Heart right ventricle (tissue), 16 donors: ENCODE data around the gene GOLGA6C. TPM values are rescaled to one million over a fixed set of nuclear protein-coding genes. Genes with fewer than 3 reads are reported as not detected.
A peak's percentile ranks its signal among the peaks of the same experiment; 100 is the strongest.
"Not testable (repeated sequence)": the region's sequence is repeated elsewhere in the genome, so short reads cannot be mapped to it uniquely, and the experiment has no call there.

ENCODE experiments used
- ATAC-seq, 8 donors: fragments of 200-7000 bp; cut with Tn5 transposase; one replicate each; pipeline ENCODE4 v1.9.1; 2020; ENCODE audit warnings: mild to moderate bottlenecking in 8 of 8, moderate library complexity in 8 of 8, moderate number of reproducible peaks in 1 of 8
- DNase-seq, 2 donors: peaks; one replicate each; pipeline ENCODE4 v3.0.0-alpha.2; 2020
- H3K27ac ChIP-seq, 10 donors: fragments of 200-600 bp; sonication (generic) in 2 of 10; one replicate each; pipeline versions ENCODE4 v1.5.0 to v1.8.0; 2020 to 2022; ENCODE audit warnings: mild to moderate bottlenecking in 3 of 10
- H3K27me3 ChIP-seq, 7 donors: fragments of 200-600 bp; one replicate each; pipeline ENCODE4 v1.8.0; 2021 to 2022; ENCODE audit warnings: mild to moderate bottlenecking in 2 of 7
- H3K36me3 ChIP-seq, 9 donors: fragments of 200-600 bp; sonication (generic) in 1 of 9; one replicate each; pipeline versions ENCODE4 v1.5.0 to v1.8.0; 2020 to 2022; ENCODE audit warnings: mild to moderate bottlenecking in 2 of 9
- H3K4me1 ChIP-seq, 9 donors: fragments of 200-600 bp; sonication (generic) in 1 of 9; one replicate each; pipeline versions ENCODE4 v1.5.0 to v1.8.0; 2020 to 2022; ENCODE audit warnings: mild to moderate bottlenecking in 4 of 9
- H3K4me3 ChIP-seq, 10 donors: fragments of 200-600 bp; sonication (generic) in 2 of 10; one replicate each; pipeline versions ENCODE4 v1.5.0 to v1.8.0; 2020 to 2022; ENCODE audit warnings: mild to moderate bottlenecking in 7 of 10, moderate library complexity in 2 of 10
- H3K9me3 ChIP-seq, 11 donors: fragments of 200-600 bp in 10 of 11; sonication (generic) in 2 of 11; one replicate each; pipeline versions ENCODE4 v1.5.0 to v1.8.0; 2013 to 2022; ENCODE audit warnings: mild to moderate bottlenecking in 2 of 11, control low read depth in 1 of 11, moderate library complexity in 1 of 11
- CTCF ChIP-seq, 9 donors: fragments of 200-600 bp; sonication (generic) in 2 of 9; IDR thresholded peaks; one replicate each; pipeline versions ENCODE4 v1.5.0 to v1.8.0; 2021 to 2022; ENCODE audit warnings: antibody characterized with exemption in 9 of 9, mild to moderate bottlenecking in 5 of 9, moderate library complexity in 1 of 9
- WGBS, 2 donors: extraction: QIAGEN DNeasy Blood & Tissue Kit; methylation state at CpG; one replicate each; pipeline ENCODE4 v1.1.7; 2013; ENCODE audit warnings: inconsistent platforms in 1 of 2; 5-methylcytosine and 5-hydroxymethylcytosine counted together
- intact Hi-C, 10 donors: fragments of 100-400 bp; cut with DNase I; formaldehyde crosslinking; loops; one replicate each; pipeline versions ENCODE4 v1.11.1 to v1.14.2; 2022
- long read RNA-seq, 3 donors: library from polyadenylated mRNA; unstranded; transcript quantifications; one replicate each; pipeline ENCODE4 v2.0.0, GENCODE V29; 2020 to 2021
- polyA plus RNA-seq, 2 donors: library from polyadenylated mRNA; stranded (reverse); fragments of 200-250 nt; gene quantifications; one replicate each; pipeline ENCODE4 v1.2.3, GENCODE V29; 2013
- total RNA-seq, 10 donors: library from RNA; stranded (reverse); fragmentation: NEBNext Ultra II Directional in 3 of 10; extraction: Animal tissue kit (Norgen Biotek cat#: 25700) in 3 of 10; gene quantifications; one replicate each; pipeline versions ENCODE4 v1.2.1 to v1.2.4, GENCODE V29; 2021 to 2023
- donor health status: Arrhythmogenic right ventricular cardiomyopathy.
- donor health status: ischemic (EF 13 %, LVEDD 7.1; RV severe dilation, severe dysfunction).
- donor health status: healthy with polysubstance abuse.
- donor health status: DM: no; HTN: yes; CAD: no.
- donor health status: DM: no; HTN: no; CAD: no.
- donor health status: ischemic (EF 25% LVEDD 6.9; RV normal size, moderate dysfunction).
- donor health status: ischemic (EF 25% LVEDD 5.7; RV mildly dilated, moderate dysfunction).
- donor health status: healthy.
- donor health status: DM: yes; HTN: yes; CAD: no.
- donor health status: Ischemic cardiomyopathy.
- donor health status: ischemic (EF 35%, LVEDD 5.7; RV mildly dilated, moderate dysfunction).
- donor health status: nonischemic (EF 11% LVEDD 7.7; RV severe dilation, severe dysfunction).
- donor health status: DM: yes; HTN: yes; CAD: no.
- donor health status: PGD.
- donor health status: ischemic (EF 29% LVEDD 5.4; RV normal size, mild dysfunction).
- donor health status: nonischemic (EF 23%, LVEDD 6.1; RV moderate dilation, normal function).

GOLGA6C gene, protein sequence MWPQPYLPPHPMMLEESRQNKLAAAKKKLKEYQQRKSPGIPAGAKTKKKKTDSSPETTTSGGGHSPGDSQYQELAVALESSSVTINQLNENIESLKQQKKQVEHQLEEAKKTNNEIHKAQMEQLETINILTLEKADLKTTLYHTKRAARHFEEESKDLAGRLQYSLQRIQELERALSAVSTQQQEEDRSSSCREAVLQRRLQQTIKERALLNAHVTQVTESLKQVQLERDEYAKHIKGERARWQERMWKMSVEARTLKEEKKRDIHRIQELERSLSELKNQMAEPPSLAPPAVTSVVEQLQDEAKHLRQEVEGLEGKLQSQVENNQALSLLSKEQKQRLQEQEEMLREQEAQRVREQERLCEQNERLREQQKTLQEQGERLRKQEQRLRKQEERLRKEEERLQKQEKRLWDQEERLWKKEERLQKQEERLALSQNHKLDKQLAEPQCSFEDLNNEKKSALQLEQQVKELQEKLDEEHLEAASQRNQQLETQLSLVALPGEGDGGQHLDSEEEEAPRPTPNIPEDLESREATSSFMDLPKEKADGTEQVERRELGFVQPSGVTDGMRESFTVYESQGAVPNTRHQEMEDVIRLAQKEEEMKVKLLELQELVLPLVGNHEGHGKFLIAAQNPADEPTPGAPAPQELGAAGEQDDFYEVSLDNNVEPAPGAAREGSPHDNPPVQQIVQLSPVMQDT
- total RNA-seq (not detected), polyA plus RNA-seq (not detected)
- long read RNA-seq, donor 1: 0 reads
- long read RNA-seq, donor 2: 0 reads
- long read RNA-seq, donor 3: 0 reads

GRCh38 chr15:75258034-75258433 lies at the start of gene GOLGA6C:
Gene GOLGA6C (plus strand): TSS chr15:75258334. CDS start chr15:75258599, 265 bp downstream.
- H3K27ac ChIP-seq, H3K36me3 ChIP-seq, intact Hi-C loops, ATAC-seq, H3K9me3 ChIP-seq, DNase-seq, H3K27me3 ChIP-seq, H3K4me3 ChIP-seq, H3K4me1 ChIP-seq: not testable (repeated sequence)
- no CpG with 5 or more reads among the region's 2 CpGs for WGBS, 2 donors

DNA sequence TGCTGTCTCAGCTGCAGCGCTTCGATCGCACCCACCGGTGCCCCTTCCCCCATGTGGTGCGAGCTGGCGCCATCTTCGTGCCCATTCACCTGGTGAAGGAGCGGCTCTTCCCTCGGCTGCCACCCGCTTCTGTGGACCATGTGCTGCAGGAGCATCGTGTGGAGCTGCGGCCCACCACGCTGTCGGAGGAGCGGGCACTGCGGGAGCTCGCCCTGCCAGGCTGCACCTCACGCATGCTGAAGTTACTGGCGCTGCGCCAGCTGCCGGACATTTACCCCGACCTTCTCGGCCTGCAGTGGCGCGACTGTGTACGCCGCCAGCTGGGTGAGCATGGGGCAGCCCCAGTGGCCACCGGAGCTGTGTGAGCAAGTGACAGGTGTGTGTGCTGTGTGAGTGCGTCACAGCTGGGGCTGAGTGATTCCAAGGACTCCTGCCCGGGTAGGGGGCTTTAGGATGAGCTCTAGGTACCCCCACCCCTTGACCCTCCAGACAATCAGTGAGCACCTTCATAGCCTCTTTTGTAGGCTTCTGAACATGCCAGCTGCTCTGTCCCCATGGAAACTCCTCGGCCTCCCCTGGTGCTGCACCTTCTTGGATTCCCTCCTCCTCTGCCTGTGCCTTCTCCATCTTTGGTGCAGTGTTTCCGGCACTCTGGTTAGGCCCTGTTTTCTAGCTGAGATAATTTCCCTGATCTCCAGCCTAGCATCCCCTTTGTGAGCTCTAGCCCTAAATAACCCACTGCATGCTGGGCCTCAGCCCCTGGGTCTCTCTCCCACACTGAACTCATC lies 49.4 kb upstream of the GOLGA6C start:
- Histone ChIP-seq H3K27ac (peak overlapping the region in 1 of 10 donors; percentile 2), H3K4me1 (peaks cover 19 to 91% (median 77%) of the 10 kb centered on the region in 9 donors), H3K27me3 (no peaks in the 10 kb centered on the region), H3K4me3 (peak overlapping the region in 2 of 10 donors; percentile 1 to 5), H3K9me3 (no peaks in the 10 kb centered on the region), H3K36me3 (peaks cover 0 to 84% (median 67%) of the 10 kb centered on the region in 9 donors)
- peak in 1 of 2 donors; percentile 55 for DNase-seq
- ATAC-seq: no peak
- intact Hi-C loops: loop anchor here in 2 of 10 donors (5.0 to 10.0 kb wide), 2 partner anchors 251 to 424 kb away; partner anchors contain the start of genes RPP25 (in 2 of the 2) and CSK (in 1 of the 2)
- TF ChIP-seq CTCF (IDR thresholded peaks at IDR 0.05): no peak
- 77 to 84% methylated on average over 32 of the region's 32 CpGs for WGBS, 2 donors

- WGBS, 2 donors: 78 to 90% methylated on average over 8 of the region's 8 CpGs
- Histone ChIP-seq H3K4me1 (peaks cover 14 to 87% (median 74%) of the 10 kb centered on the region in 9 donors), H3K9me3 (no peaks in the 10 kb centered on the region), H3K4me3 (peak overlapping the region in 1 of 10 donors; percentile 1), H3K36me3 (peaks cover 0 to 88% (median 67%) of the 10 kb centered on the region in 9 donors), H3K27me3 (no peaks in the 10 kb centered on the region), H3K27ac (peak overlapping the region in 1 of 10 donors; percentile 2)
- no peak for TF ChIP-seq CTCF (IDR thresholded peaks at IDR 0.05)
- intact Hi-C loops: loop anchor here in 2 of 10 donors (5.0 to 10.0 kb wide), 2 partner anchors 252 to 424 kb away; partner anchors contain the start of genes RPP25 (in 2 of the 2) and CSK (in 1 of the 2)
- no peak for ATAC-seq
- no peak for DNase-seq
Observed at GRCh38 chr15:75209289-75209676, 48.9 kb upstream of the GOLGA6C start.

DNA sequence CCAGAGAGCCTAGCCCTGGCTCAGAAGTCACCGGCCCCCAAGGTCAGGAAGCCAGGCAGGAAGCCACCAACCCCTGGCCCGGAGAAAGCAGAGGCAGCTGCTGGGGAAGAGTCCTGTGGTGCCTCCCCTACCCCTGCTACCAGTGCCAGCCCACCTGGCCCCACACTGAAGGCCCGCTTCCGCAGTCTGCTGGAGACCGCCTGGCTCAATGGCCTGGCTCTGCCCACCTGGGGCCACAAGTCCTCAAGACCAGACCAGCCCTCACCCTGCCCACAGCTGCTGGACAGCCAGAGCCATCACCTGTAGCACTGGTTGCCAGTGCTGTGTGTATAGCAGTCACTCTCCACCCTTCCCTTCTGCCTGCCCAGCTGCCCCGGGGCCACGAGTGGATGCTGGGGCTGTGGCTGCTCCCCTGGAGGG lies 47.3 kb upstream of the GOLGA6C start:
- H3K4me3 ChIP-seq: no peak overlapping the region
- WGBS, 2 donors: 79 to 84% methylated on average over 7 of the region's 7 CpGs
- ATAC-seq: no peak
- H3K9me3 ChIP-seq: no peaks in the 10 kb centered on the region
- no peak for TF ChIP-seq CTCF (IDR thresholded peaks at IDR 0.05)
- no peaks in the 10 kb centered on the region for H3K27me3 ChIP-seq
- no peak for DNase-seq
- H3K27ac ChIP-seq: no peak overlapping the region
- H3K36me3 ChIP-seq: peaks cover 0 to 88% (median 65%) of the 10 kb centered on the region in 9 donors
- peaks cover 11 to 76% (median 59%) of the 10 kb centered on the region in 9 donors for H3K4me1 ChIP-seq
- intact Hi-C loops: loop anchor here in 2 of 10 donors (10.0 kb wide), 2 partner anchors 104 to 114 kb away; no protein-coding TSS in a partner anchor
